GM21381 (cell line): Measurements from ENCODE around the gene PCNX1.
"Not testable (repeated sequence)": the region's sequence is repeated elsewhere in the genome, so short reads cannot be mapped to it uniquely, and the experiment has no call there.

Experiments used
- ATAC-seq: cut with Tn5 transposase; IDR thresholded peaks from one replicate; pipeline ENCODE4 v1.9.1; 2021; ENCODE audit warnings: mild to moderate bottlenecking, moderate library complexity; ENCODE audit not compliant: unreplicated experiment

The PCNX1 gene

GRCh38 chr14:71117839-71118743, 210.8 kb downstream of the PCNX1 start:
- no peak for ATAC-seq

DNA sequence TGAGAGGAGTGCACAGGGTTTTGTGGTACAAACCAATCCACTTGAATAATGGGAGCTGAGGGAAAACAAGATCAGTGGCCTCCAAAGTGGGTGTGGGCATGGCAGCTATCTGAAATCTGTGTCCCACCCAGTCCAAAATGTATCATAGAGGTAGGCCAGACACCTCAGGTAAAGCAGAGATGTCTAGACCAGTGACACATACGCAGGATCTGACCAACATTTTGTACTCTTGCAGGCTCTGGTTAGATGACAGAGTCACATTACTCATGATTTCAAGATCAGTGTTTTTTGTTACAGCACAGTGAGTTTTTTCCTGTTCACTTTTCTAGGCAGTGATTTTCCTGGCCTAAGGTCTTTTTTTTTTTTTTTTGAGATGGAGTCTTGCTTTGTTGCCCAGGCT, 211.8 kb downstream of the PCNX1 start:
- no peak for ATAC-seq

DNA sequence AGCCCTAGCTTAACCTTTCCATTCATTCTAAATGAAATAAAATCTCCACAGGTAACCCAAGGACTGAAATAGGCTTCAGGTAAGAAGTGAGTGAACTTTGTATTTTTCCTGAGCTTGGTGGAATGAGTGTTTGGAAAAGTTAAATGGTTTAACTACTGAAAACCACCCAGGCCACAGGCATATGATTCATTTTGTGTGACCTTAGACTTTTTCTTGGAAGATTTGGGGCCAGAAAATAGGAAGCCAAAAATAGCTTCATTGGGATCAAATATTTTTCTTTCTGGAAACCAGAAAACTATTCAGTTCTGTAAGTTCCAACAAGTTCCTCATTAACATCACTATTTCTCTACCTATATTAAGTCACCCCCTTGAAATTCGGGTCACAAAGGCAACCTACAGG, 212.6 kb downstream of the PCNX1 start:
- ATAC-seq = no peak

GRCh38 chr14:71121001-71121400, 213.7 kb downstream of the PCNX1 start:
- no peak for ATAC-seq

DNA sequence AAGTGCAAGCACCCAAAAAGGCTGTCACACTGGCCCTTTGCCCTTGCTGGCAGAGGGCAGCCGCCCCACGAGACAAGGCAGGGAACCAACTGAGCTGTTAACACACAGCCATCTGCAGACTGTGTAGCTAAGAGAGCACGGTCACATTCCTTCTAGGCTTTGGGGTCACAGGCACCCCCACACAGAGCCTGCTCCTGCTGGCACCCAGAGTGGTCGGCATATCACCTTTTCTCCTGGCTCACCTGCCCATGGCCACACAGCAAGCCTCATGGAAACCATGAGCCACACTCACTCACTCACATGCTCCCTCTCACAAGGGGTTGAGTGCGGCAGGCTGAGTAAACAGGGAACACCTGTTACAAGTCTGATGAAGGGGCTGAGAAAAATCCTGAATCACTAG, 214.5 kb downstream of the PCNX1 start:
- ATAC-seq = no peak

DNA sequence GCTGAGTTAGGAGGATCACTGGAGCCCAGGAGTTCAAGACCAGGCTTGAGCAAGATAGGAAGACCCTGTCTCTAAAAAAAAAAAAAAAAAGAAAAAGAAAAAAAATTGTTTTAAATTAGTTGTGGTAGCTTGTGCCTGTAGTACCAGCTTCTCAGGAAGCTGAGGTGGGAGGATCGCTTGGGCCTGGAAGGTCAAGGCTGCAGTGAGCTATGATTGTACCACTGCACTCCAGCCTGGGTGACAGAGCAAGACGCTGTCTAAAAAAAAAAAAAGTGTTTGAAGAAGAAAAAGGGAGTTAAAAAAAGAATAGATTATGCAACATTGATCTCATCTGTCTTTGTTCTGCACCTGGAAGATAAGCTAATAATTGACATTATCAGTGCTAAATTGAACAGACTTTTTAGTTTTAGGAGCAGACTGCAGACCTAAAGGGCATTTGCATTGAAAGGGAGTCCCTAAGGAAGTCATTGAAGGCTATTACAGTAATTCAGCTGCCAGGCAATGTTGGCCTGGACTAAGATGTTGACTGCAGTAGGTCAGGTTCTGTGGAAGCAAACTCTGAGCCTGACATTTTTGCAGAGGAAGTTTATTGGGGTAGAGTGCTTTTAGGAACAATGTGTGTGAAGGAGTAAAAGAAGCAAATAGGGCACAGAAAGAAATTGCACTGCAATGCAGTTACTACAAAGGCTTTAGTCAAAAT, 215.8 kb downstream of the PCNX1 start:
- no peak for ATAC-seq

- ATAC-seq = no peak
Measured at GRCh38 chr14:71123579-71124135, 216.4 kb downstream of the PCNX1 start.

- not testable (repeated sequence) for ATAC-seq
Measured at GRCh38 chr14:71129716-71130490, 222.6 kb downstream of the PCNX1 start.

DNA sequence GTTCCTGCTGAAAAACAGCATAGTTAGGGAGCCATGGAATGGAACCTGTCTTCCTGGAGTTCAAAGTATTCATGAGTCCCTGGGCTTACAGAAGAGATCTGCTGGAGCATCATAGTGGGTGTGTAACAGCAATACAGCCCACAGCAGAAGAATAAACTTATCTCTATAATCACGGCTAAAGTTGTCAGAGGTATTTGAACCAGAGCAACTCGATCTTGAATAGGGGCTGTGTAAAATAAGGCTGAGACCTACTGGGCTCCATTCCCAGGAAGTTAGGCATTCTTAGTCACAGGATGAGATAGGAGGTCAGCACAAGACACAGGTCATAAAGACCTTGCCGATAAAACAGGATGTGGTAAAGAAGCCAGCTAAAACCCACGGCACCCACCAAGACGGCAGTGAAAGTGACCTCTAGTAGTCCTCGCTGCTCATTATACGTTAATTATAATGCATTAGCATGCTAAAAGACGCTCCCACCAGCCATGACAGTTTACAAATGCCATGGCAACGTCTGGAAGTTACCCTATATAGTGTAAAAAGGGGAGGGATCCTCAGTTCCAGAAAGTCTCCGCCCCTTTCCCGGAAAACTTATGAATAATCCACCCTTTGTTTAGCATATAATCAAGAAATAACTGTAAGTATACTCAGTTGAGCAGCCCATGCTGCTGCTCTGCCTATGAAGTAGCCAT, 223.4 kb downstream of the PCNX1 start:
- ATAC-seq = no peak

- no peak for ATAC-seq
Measured at GRCh38 chr14:71133296-71133695, 226.0 kb downstream of the PCNX1 start.

DNA sequence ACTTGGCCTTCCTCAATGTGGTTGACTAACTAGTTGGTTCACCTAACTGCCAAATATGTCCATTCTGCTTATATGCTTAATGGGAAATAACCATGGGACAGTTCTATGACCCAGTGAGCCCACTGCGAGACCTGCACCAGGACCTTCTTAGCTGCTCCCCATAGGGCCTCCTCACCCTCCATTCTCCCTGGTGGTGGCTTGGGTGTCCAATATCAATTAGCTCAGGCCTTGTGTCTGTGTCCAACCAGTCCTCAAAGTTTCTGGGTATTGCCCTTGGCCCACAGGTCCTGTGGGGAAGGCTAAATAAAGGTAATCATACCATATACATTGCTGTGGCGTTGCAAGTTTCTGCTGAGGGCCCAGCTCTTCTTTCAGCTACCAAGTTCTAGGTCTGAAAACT, 228.2 kb downstream of the PCNX1 start:
- ATAC-seq = no peak

DNA sequence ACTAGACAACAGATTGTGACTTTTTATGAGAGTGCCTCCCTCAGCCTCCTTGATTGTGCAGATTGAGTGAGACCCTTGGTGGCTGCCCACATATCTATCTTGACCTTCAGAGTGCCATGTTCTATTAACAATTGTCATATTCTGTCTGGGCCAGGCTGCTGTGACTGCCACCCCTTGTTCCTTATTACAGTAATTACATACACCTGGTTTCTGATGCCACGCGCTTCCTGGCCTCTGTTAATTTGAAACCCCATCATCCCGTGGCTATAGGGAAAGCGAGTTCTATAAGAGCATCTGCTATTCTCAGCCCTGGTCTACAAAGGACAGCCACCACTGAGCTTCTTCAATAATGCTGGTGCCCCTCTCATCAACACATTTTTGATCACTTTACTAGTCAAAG, 228.7 kb downstream of the PCNX1 start:
- no peak for ATAC-seq

DNA sequence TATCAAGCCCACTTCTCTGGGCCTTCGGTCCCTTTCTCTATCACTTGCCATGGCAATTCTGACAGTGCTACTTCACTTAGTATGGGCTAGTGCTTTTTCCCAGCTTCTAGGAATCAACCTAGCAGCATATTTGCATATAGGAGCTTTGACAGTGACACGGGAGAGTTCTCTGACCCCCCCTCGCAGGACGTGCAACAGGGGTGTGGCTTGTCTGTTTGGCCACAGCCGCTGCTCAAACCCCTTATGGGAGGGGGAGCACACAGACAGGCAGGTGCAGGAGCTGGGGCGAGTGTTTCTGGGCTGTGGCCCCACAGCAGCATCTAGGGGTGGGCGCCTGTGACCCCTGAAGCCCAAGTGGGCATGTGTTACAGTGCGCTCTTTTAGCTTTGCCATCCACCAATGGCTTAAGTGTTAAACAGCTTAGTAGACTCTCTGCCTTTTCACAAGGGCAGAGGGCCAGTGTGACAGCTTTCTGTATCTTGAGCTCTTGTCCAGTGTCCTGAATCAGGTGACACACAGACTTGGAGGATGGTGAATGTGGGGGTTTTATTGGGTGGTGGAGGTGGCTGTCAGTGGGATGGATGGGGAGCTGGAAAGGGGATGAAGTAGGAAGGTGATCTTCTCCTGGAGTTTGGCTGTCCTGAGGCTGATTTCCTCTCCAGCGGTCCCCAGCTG, 229.3 kb downstream of the PCNX1 start:
- no peak for ATAC-seq

GRCh38 chr14:71137536-71138447, 230.5 kb downstream of the PCNX1 start:
- ATAC-seq = no peak

- no peak for ATAC-seq
Measured at GRCh38 chr14:71138448-71139293, 231.4 kb downstream of the PCNX1 start.

GRCh38 chr14:71139294-71139946, 232.2 kb downstream of the PCNX1 start:
- ATAC-seq = no peak

DNA sequence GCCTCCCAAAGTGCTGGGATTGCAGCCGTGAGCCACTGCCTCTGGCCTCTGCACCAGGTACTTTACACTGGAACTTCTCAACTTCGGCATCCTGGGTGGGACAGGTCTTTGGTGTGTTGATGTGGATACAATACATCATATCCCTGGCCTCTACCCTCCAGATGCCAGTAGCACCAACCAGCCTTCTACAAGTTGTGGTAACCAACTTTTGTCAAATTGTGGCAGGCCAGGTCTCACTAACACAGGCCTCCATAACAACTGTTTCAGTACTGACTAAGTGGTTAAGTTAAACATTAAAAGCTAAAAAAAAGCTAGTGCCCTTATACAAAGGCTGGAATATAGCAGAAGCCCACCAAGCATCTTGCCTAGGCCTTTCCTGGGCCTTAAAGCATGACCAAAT, 232.9 kb downstream of the PCNX1 start:
- no peak for ATAC-seq
